MCF 10A (cell line): ENCODE measurements around the gene CFAP61. TPM values are rescaled to one million over a fixed set of nuclear protein-coding genes. Genes with fewer than 3 reads are reported as not detected.
"Not testable (repeated sequence)": the region's sequence is repeated elsewhere in the genome, so short reads cannot be mapped to it uniquely, and the experiment has no call there.

ENCODE experiments used
- BruUV-seq: library from RNA; stranded (reverse); fragments of 400-500 nt; replicated peaks from 2 replicates; lab custom pipeline; 2021; lab: Mats Ljungman, UMichigan
- CTCF ChIA-PET: fragments of 300-600 bp; sonication (Branson Sonifier 250); formaldehyde crosslinking; extraction: SDS; loops from one replicate; lab custom pipeline; 2021; ENCODE audit warnings: antibody characterized with exemption, inconsistent platforms; lab: Yijun Ruan, JAX
- POLR2A ChIA-PET: fragments of 300-600, 350-650 bp; sonication (Branson Sonifier 250); formaldehyde crosslinking; extraction: SDS; loops from one replicate; lab custom pipeline; 2020; ENCODE audit warnings: antibody characterized with exemption, inconsistent platforms; lab: Yijun Ruan, JAX
- DNase-seq: peaks from one replicate; pipeline ENCODE4 v3.0.0-alpha.2; 2018; ENCODE audit not compliant: unreplicated experiment
- H3K27ac Mint-ChIP-seq: one replicate; pipeline ENCODE4 v1.8.0; 2022; ENCODE audit warnings: mild to moderate bottlenecking, low read depth, mixed read lengths; ENCODE audit not compliant: unreplicated experiment
- H3K27me3 Mint-ChIP-seq: one replicate; pipeline ENCODE4 v1.8.0; 2022; ENCODE audit warnings: mixed read lengths; ENCODE audit not compliant: insufficient read depth, unreplicated experiment
- H3K36me3 Mint-ChIP-seq: one replicate; pipeline ENCODE4 v1.8.0; 2022; ENCODE audit warnings: mild to moderate bottlenecking, moderate library complexity, mixed read lengths; ENCODE audit not compliant: insufficient read depth, unreplicated experiment
- H3K4me1 Mint-ChIP-seq: one replicate; pipeline ENCODE4 v1.8.0; 2022; ENCODE audit warnings: mixed read lengths; ENCODE audit not compliant: insufficient read depth, unreplicated experiment
- H3K4me3 Mint-ChIP-seq: one replicate; pipeline ENCODE4 v1.8.0; 2022; ENCODE audit warnings: mild to moderate bottlenecking, moderate library complexity, mixed read lengths; ENCODE audit not compliant: unreplicated experiment
- H3K9me3 Mint-ChIP-seq: one replicate; pipeline ENCODE4 v1.8.0; 2022; ENCODE audit warnings: mixed read lengths; ENCODE audit not compliant: unreplicated experiment
- CTCF ChIP-seq: fragments of 200-600 bp; IDR thresholded peaks from one replicate; pipeline ENCODE4 v1.8.0; 2022; ENCODE audit warnings: antibody characterized with exemption, mild to moderate bottlenecking; ENCODE audit not compliant: unreplicated experiment
- intact Hi-C: fragments of 100-400 bp; cut with micrococcal nuclease; formaldehyde crosslinking; loops from 2 replicates; pipeline ENCODE4 v1.14.1; 2022
- total RNA-seq: library from RNA; stranded (reverse); gene quantifications from 2 replicates; pipeline ENCODE4 v1.2.3, GENCODE V29; 2022

CFAP61 gene
- total RNA-seq, 1 experiment from 2014 or later: 1.5 TPM

- no TSS peak for BruUV-seq
- intact Hi-C loops: no loop called here
- Mint-ChIP-seq H3K36me3 (no peaks in the 10 kb centered on the region), H3K4me3 (no peak overlapping the region), H3K27me3 (no peaks in the 10 kb centered on the region), H3K4me1 (no peaks in the 10 kb centered on the region), H3K9me3 (no peaks in the 10 kb centered on the region), H3K27ac (no peak overlapping the region)
- POLR2A ChIA-PET: interaction anchor here (0.8 to 2.1 kb wide), 2 partner anchors 8 to 128 kb away, joined by 3 to 6 read pairs; no protein-coding TSS in a partner anchor
- DNase-seq: no peak
- TF ChIP-seq CTCF: no peak
- CTCF ChIA-PET: interaction anchor here (0.6 to 2.1 kb wide), 6 partner anchors 15 to 492 kb away, joined by 3 to 9 read pairs (median 4); no protein-coding TSS in a partner anchor
Measured at GRCh38 chr20:20102163-20102562, 49.8 kb downstream of the CFAP61 start.

GRCh38 chr20:20102716-20103258, 50.5 kb downstream of the CFAP61 start:
- Mint-ChIP-seq H3K27ac (no peak overlapping the region), H3K36me3 (no peaks in the 10 kb centered on the region), H3K4me1 (no peaks in the 10 kb centered on the region), H3K27me3 (no peaks in the 10 kb centered on the region), H3K9me3 (no peaks in the 10 kb centered on the region), H3K4me3 (no peak overlapping the region)
- ChIA-PET POLR2A (interaction anchor here (0.8 kb wide), 1 partner anchor 127 kb away, joined by 3 read pairs; no protein-coding TSS in a partner anchor), CTCF (interaction anchor here (0.6 to 1.3 kb wide), 3 partner anchors 24 to 749 kb away, joined by 3 to 6 read pairs (median 4); no protein-coding TSS in a partner anchor)
- intact Hi-C loops: no loop called here
- no peak for TF ChIP-seq CTCF
- no TSS peak for BruUV-seq
- DNase-seq: no peak

- POLR2A ChIA-PET: no interaction called here
- intact Hi-C loops: no loop called here
- DNase-seq: no peak
- Mint-ChIP-seq H3K27me3 (no peaks in the 10 kb centered on the region), H3K36me3 (no peaks in the 10 kb centered on the region), H3K4me1 (no peaks in the 10 kb centered on the region), H3K27ac (no peak overlapping the region), H3K9me3 (no peaks in the 10 kb centered on the region), H3K4me3 (no peak overlapping the region)
- TF ChIP-seq CTCF: no peak
- no TSS peak for BruUV-seq
- CTCF ChIA-PET: interaction anchor here (0.8 to 1.3 kb wide), 2 partner anchors 10 to 134 kb away, joined by 3 to 6 read pairs; no protein-coding TSS in a partner anchor
Measured at GRCh38 chr20:20103486-20103885, 51.2 kb downstream of the CFAP61 start.

- H3K4me1 Mint-ChIP-seq, H3K27me3 Mint-ChIP-seq, DNase-seq, intact Hi-C loops, H3K36me3 Mint-ChIP-seq, H3K4me3 Mint-ChIP-seq, H3K27ac Mint-ChIP-seq, BruUV-seq: not testable (repeated sequence)
- H3K9me3 Mint-ChIP-seq: peaks cover 18% of the 10 kb centered on the region
- POLR2A ChIA-PET: interaction anchor here (0.9 kb wide), 1 partner anchor 14 kb away, joined by 3 read pairs; no protein-coding TSS in a partner anchor
- CTCF ChIA-PET: interaction anchor here (0.7 kb wide), 1 partner anchor 15 kb away, joined by 3 read pairs; no protein-coding TSS in a partner anchor
Measured at GRCh38 chr20:20123187-20123586, 70.9 kb downstream of the CFAP61 start.
